GM19324 (cell line): ENCODE data around the gene CACFD1.

Source experiments
- ATAC-seq: cut with Tn5 transposase; IDR thresholded peaks from one replicate; pipeline ENCODE4 v1.9.1; 2021; ENCODE audit warnings: mild to moderate bottlenecking, moderate library complexity; ENCODE audit not compliant: unreplicated experiment, low FRiP score

CACFD1 gene

GRCh38 chr9:133495327-133496293 is 35.8 kb downstream of the CACFD1 start:
- no peak for ATAC-seq

GRCh38 chr9:133496861-133497842 is 37.4 kb downstream of the CACFD1 start:
- no peak for ATAC-seq

- ATAC-seq = no peak
These were observed 39.5 kb downstream of the CACFD1 start for GRCh38 chr9:133499132-133499891.

- no peak for ATAC-seq
These were observed 40.1 kb downstream of the CACFD1 start for GRCh38 chr9:133499892-133500270.

GRCh38 chr9:133502112-133502511 is 42.3 kb downstream of the CACFD1 start:
- no peak for ATAC-seq

- ATAC-seq = no peak
These were observed 45.5 kb downstream of the CACFD1 start for GRCh38 chr9:133505186-133505830.

GRCh38 chr9:133505901-133506652 is 46.3 kb downstream of the CACFD1 start:
- ATAC-seq = no peak

GRCh38 chr9:133506653-133507038 is 46.9 kb downstream of the CACFD1 start:
- ATAC-seq = no peak

GRCh38 chr9:133507246-133507965 is 47.6 kb downstream of the CACFD1 start:
- no peak for ATAC-seq

- no peak for ATAC-seq
These were observed 48.3 kb downstream of the CACFD1 start for GRCh38 chr9:133508046-133508445.

GRCh38 chr9:133509179-133510083 is 49.7 kb downstream of the CACFD1 start:
- no peak for ATAC-seq

GRCh38 chr9:133510926-133511505 is 51.2 kb downstream of the CACFD1 start:
- no peak for ATAC-seq

- ATAC-seq = no peak
These were observed 51.8 kb downstream of the CACFD1 start for GRCh38 chr9:133511607-133512006.

- no peak for ATAC-seq
These were observed 52.8 kb downstream of the CACFD1 start for GRCh38 chr9:133512253-133513213.

- no peak for ATAC-seq
These were observed 53.7 kb downstream of the CACFD1 start for GRCh38 chr9:133513214-133514100.
